Spleen (tissue), 11 donors: ENCODE results near the gene CIB1. TPM values are rescaled to one million over a fixed set of nuclear protein-coding genes. Genes with fewer than 3 reads are reported as not detected.
"Not testable (repeated sequence)": the region's sequence is repeated elsewhere in the genome, so short reads cannot be mapped to it uniquely, and the experiment has no call there.

ENCODE experiments used
- DNase-seq: peaks from one replicate; pipeline ENCODE4 v3.0.0-alpha.2; 2020
- H3K27ac ChIP-seq, 8 donors: fragments of 200-600 bp; sonication (generic) in 7 of 8; 1 replicate in 4 of 8; 2 replicates in 4 of 8; pipeline versions ENCODE4 v1.5.0 to v1.8.0; 2016 to 2021; ENCODE audit warnings: inconsistent platforms in 4 of 8, mild to moderate bottlenecking in 4 of 8, moderate library complexity in 1 of 8
- H3K27me3 ChIP-seq, 7 donors: fragments of 200-600 bp; sonication (generic) in 6 of 7; replicated peaks in 1 of 7; 1 replicate in 4 of 7; 2 replicates in 3 of 7; pipeline versions ENCODE4 v1.5.0 to v1.8.0; 2016 to 2021; ENCODE audit warnings: inconsistent platforms in 3 of 7, mild to moderate bottlenecking in 1 of 7
- H3K36me3 ChIP-seq, 6 donors: fragments of 200-600 bp; sonication (generic) in 5 of 6; 1 replicate in 4 of 6; 2 replicates in 2 of 6; pipeline versions ENCODE4 v1.5.0 to v1.8.0; 2016 to 2021; ENCODE audit warnings: inconsistent platforms in 2 of 6
- H3K4me1 ChIP-seq, 6 donors: fragments of 200-600 bp; sonication (generic) in 5 of 6; 1 replicate in 3 of 6; 2 replicates in 3 of 6; pipeline versions ENCODE4 v1.5.0 to v1.8.0; 2016 to 2021; ENCODE audit warnings: inconsistent platforms in 3 of 6
- H3K4me3 ChIP-seq, 8 donors: fragments of 200-600 bp; sonication (generic) in 7 of 8; 1 replicate in 4 of 8; 2 replicates in 4 of 8; pipeline versions ENCODE4 v1.5.0 to v1.8.0; 2016 to 2021; ENCODE audit warnings: inconsistent platforms in 4 of 8, mild to moderate bottlenecking in 4 of 8, moderate library complexity in 2 of 8
- H3K9me3 ChIP-seq, 8 donors: fragments of 200-600 bp; sonication (generic) in 7 of 8; 1 replicate in 4 of 8; 2 replicates in 4 of 8; pipeline versions ENCODE4 v1.5.0 to v1.8.0; 2016 to 2021; ENCODE audit warnings: inconsistent platforms in 4 of 8
- CTCF ChIP-seq, 11 experiments: fragments of 200-600 bp in 7 of 11; fragments of 450-650 bp in 4 of 11; sonication (generic) in 4 of 11; IDR thresholded peaks in 8 of 11; conservative IDR thresholded peaks in 3 of 11; 1 replicate in 7 of 11; 2 replicates in 4 of 11; pipeline versions ENCODE4 v1.4.0 to v1.8.0; 2016 to 2021; ENCODE audit warnings: antibody characterized with exemption in 11 of 11, inconsistent platforms in 4 of 11, mild to moderate bottlenecking in 1 of 11
- POLR2A ChIP-seq, 3 donors: fragments of 450-650 bp; IDR thresholded peaks; one replicate each; pipeline ENCODE4 v1.5.1; 2017; ENCODE audit warnings: antibody characterized with exemption in 3 of 3, mild to moderate bottlenecking in 1 of 3
- POLR2AphosphoS5 ChIP-seq, 3 donors: sonication (generic); formaldehyde crosslinking; IDR thresholded peaks; one replicate each; pipeline ENCODE4 v1.5.1; 2017; ENCODE audit warnings: antibody characterized with exemption in 3 of 3
- WGBS, 5 donors: extraction: QIAGEN DNeasy Blood & Tissue Kit in 3 of 5; methylation state at CpG; one replicate each; pipeline versions ENCODE4 v1.1.5 to v1.1.7; 2013 to 2018; 5-methylcytosine and 5-hydroxymethylcytosine counted together
- intact Hi-C: fragments of 100-400 bp; cut with DNase I; formaldehyde crosslinking; loops from one replicate; pipeline ENCODE4 v1.15.0; 2023; ENCODE audit warnings: low total_unique reads
- polyA plus RNA-seq, 3 donors: library from polyadenylated mRNA; stranded (reverse); fragments of 200-250 nt; gene quantifications; one replicate each; pipeline ENCODE4 v1.2.1, GENCODE V29; 2013
- total RNA-seq, 7 donors: library from RNA; depleted of rRNA in 3 of 7; stranded (reverse); fragments of >200 nt in 3 of 7; fragmentation: NEBNext Ultra II Directional in 4 of 7; extraction: Animal tissue kit (Norgen Biotek cat#: 25700) in 4 of 7; gene quantifications; one replicate each; pipeline versions ENCODE4 v1.1.0 to v1.2.1, GENCODE V29; 2016 to 2021
- donor health status: healthy with polysubstance abuse.
- donor health status: DM: no; HTN: no; CAD: no; lungs with moderate emphysema.
- donor health status: DM: no; HTN: no; CAD: no.
- donor health status: Bipolar disorder and iron deficiency.
- donor health status: healthy.
- donor health status: DM: no; HTN: no; CAD: no.
- donor health status: DM: yes; HTN: yes; CAD: no.

CIB1 gene
- total and polyA plus RNA-seq, 10 donors = 31.7 to 247 (median 79.0) TPM

GRCh38 chr15:90260731-90261130, 27.0 kb upstream of the CIB1 start:
- intact Hi-C loops, H3K4me3 ChIP-seq, H3K9me3 ChIP-seq, H3K27ac ChIP-seq, H3K27me3 ChIP-seq, H3K36me3 ChIP-seq: not testable (repeated sequence)
- TF ChIP-seq POLR2AphosphoS5 (IDR thresholded peaks at IDR 0.05) = peak in 1 of 3 donors; percentile 28
- peaks cover 6 to 17% (median 12%) of the 10 kb centered on the region in 6 donors for H3K4me1 ChIP-seq
- WGBS, 5 donors = 57 to 71% (median 62%) methylated on average over 4 to 6 of the region's 6 CpGs
- DNase-seq = peak; percentile 8

- H3K36me3 ChIP-seq = no peaks in the 10 kb centered on the region
- no peaks in the 10 kb centered on the region for H3K9me3 ChIP-seq
- 68 to 87% (median 80%) methylated on average over 5 of the region's 5 CpGs for WGBS, 5 donors
- H3K27me3 ChIP-seq = no peaks in the 10 kb centered on the region
- no peak overlapping the region for H3K4me3 ChIP-seq
- H3K27ac ChIP-seq = no peak overlapping the region
- no peak for DNase-seq
- H3K4me1 ChIP-seq = peaks cover 3 to 10% (median 6%) of the 10 kb centered on the region in 6 donors
- intact Hi-C loops = no loop called here
- TF ChIP-seq POLR2AphosphoS5 (IDR thresholded peaks at IDR 0.05) (no peak), POLR2A (IDR thresholded peaks at IDR 0.05) (no peak), CTCF (IDR thresholded peaks at IDR 0.05 in 8 of 11, conservative IDR thresholded peaks at IDR 0.05 in 3 of 11) (no peak)
These were observed 25.8 kb upstream of the CIB1 start for GRCh38 chr15:90259524-90259923.

GRCh38 chr15:90257776-90258175, 24.0 kb upstream of the CIB1 start:
- H3K4me1 ChIP-seq = no peaks in the 10 kb centered on the region
- no peaks in the 10 kb centered on the region for H3K9me3 ChIP-seq
- no peak overlapping the region for H3K27ac ChIP-seq
- peak; percentile 21 for DNase-seq
- no peaks in the 10 kb centered on the region for H3K27me3 ChIP-seq
- WGBS, 5 donors = 76 to 86% (median 84%) methylated on average over 7 of the region's 7 CpGs
- H3K4me3 ChIP-seq = no peak overlapping the region
- H3K36me3 ChIP-seq = no peaks in the 10 kb centered on the region
- intact Hi-C loops = no loop called here
- no peak for TF ChIP-seq POLR2AphosphoS5 (IDR thresholded peaks at IDR 0.05)
- TF ChIP-seq POLR2A (IDR thresholded peaks at IDR 0.05) = no peak
- TF ChIP-seq CTCF (IDR thresholded peaks at IDR 0.05 in 8 of 11, conservative IDR thresholded peaks at IDR 0.05 in 3 of 11) = no peak

- DNase-seq = peak; percentile 96
- no peaks in the 10 kb centered on the region for H3K27me3 ChIP-seq
- peaks cover 0 to 22% (median 16%) of the 10 kb centered on the region in 6 donors for H3K4me1 ChIP-seq
- H3K27ac ChIP-seq = peak within 1 kb of the TSS in 6 of 8 donors; percentile 20 to 70 (median 40)
- H3K9me3 ChIP-seq = no peaks in the 10 kb centered on the region
- H3K36me3 ChIP-seq = no peaks in the 10 kb centered on the region
- peak; percentile 68 to 85 (median 79) for TF ChIP-seq POLR2AphosphoS5 (IDR thresholded peaks at IDR 0.05)
- no peak for TF ChIP-seq POLR2A (IDR thresholded peaks at IDR 0.05)
- TF ChIP-seq CTCF (IDR thresholded peaks at IDR 0.05 in 8 of 11, conservative IDR thresholded peaks at IDR 0.05 in 3 of 11) = peak in 2 of 11 experiments; percentile 4 to 11
- H3K4me3 ChIP-seq = peak within 1 kb of the TSS; percentile 17 to 74 (median 49)
- intact Hi-C loops = no loop called here
- WGBS, 5 donors = 2 to 7% (median 3%) methylated on average over 31 to 44 of the region's 44 CpGs
These were observed 15.6 kb upstream of the CIB1 start, which contains the start of gene TTLL13 for GRCh38 chr15:90249203-90249863. TTLL13 (plus strand) TSS chr15:90249556; CDS start chr15:90250631, 1,075 bp downstream.
